GM08714 (cell line): Measurements from ENCODE around the gene MTX1.
"Not testable (repeated sequence)": the region's sequence is repeated elsewhere in the genome, so short reads cannot be mapped to it uniquely, and the experiment has no call there.

Source experiments
- H3K4me3 ChIP-seq: fragments of 200-500 bp; sonication (Bioruptor generic); 2 replicates; pipeline ENCODE4 v1.5.1; 2014; ENCODE audit warnings: mild to moderate bottlenecking, low read length, inconsistent platforms
- ZNF274 ChIP-seq: IDR thresholded peaks from 2 replicates; pipeline ENCODE4 v1.6.1; 2012; ENCODE audit warnings: mild to moderate bottlenecking, low read depth, low read length

The MTX1 gene

DNA sequence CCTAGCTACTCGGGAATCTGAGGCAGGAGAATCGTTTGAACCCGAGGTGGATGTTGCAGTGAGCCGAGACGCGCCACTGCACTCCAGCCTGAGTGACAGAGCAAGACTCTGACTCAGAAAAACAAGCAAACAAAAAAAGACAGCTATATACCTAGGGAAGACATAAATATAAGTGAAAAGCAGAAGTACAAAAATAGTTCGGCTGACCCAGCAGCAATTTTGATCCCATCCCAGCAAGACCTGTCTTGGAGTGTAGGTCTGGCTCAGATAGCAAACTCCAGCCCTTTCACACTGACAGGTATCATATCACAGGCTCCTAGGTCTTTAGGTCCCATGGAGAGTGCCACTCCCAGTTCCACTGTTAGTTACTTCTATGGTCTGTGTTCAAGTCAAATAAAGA is 14.6 kb downstream of the MTX1 start:
- no peak for TF ChIP-seq ZNF274

DNA sequence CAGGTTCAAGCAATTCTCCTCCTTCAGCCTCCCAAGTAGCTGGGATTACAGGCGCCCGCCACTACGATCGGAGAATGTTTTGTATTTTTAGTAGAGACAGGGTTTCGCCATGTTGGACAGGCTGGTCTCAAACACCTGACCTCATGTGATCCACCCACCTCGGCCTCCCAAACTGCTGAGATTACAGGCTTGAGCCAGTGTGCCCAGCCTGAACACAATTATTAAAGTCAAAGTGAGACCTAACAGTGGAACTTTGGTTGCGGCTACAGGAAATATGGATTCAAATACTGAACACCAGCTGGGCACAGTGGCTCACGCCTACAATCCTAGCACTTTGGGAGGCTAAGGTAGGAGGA is 16.9 kb downstream of the MTX1 start:
- H3K4me3 ChIP-seq = not testable (repeated sequence)

More for the DNA sequence above, 14.6 kb downstream of the MTX1 start:
- no peak overlapping the region for H3K4me3 ChIP-seq

DNA sequence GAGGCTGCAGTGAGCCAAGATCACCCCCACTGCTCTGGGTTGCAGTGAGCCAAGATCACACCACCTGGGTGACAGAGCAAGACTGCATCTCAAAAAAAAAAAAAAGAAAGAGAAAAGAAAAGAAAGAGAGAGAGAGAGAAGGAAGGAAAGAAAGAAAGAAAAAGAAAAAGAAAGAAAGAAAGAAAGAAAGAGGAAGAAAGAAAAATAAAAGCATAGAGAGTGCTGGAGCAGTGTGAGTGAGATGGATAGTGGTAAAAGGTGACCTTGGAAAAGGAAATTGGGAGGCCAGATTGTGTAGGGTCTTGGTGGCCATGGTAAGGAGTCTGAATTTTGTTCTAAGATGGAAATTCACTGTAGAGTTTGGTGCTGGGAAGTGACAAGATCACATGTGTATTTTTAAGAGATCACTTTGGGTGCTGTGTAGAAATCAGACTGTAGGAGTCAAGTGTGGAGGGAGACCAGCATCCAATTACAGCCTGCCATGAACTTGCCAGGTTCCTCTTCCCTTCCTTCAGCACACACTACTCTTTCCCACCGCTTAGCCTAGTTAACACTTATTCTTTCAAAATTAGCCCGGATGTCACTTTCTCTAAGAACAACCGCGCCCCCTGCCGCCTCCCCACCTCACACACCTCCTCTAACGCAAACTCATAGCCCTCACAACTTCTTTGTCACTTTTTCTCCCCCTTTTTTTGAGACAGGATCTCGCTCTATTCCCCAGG is 17.9 kb downstream of the MTX1 start:
- peak overlapping the region; percentile 79 for H3K4me3 ChIP-seq
- TF ChIP-seq ZNF274 = no peak

DNA sequence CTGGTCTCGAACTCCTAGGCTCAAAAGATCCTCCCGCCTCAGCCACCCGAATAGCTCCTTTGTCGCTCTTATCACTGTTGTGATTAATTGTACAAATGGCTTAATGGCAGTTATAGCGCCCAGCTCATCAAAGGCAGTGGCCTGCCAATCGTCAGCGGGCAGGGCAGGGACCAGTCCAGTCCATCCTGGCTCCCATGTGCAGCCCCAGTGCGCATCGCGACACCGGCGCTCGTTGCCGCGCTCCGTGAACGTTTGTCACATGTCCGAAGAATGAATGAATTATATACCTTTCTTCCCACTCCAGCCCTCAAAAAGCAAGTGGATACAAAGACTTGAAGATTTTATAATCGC is 18.4 kb downstream of the MTX1 start:
- no peak for TF ChIP-seq ZNF274
- peak overlapping the region; percentile 79 for H3K4me3 ChIP-seq

DNA sequence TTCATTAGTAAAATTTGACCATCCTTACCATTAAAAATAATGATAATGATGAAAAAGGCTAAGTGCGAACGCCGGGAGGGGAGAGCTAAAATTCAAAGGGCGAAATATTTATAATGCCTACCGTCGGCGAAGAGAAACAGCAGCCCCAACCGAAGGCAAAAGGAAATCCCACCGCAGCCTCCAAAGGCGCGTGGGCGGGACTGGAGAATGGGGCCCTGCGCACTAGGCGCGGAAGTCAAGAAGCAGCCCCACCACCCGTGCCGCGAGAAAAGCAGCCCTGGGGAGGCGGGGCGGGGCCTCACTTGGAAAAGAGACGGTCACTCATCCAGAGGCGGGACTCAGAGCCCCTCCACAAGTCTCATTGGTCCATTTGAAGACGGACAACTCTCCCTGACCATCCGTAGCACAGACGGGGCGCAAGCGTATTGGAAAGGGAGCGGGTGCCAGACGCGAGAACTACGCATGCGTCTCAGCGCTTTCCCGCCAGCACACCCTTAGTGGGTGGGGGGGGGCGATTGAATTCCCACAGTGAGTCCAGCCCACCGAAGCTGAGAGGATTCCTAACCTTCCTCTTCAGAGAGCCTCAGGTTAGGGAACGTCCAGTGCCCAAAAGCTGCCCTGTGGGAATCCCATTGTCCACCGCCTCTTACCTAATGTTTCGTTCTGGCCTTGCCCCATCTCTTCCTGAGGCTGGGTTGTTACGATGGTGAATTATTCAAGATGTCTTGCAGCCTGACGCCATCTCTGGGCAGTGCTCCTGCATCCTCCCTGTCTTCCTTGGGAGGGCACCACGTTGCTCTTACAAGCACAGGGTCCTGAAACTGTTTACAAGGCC is 19.0 kb downstream of the MTX1 start:
- no peak for TF ChIP-seq ZNF274
- peak overlapping the region; percentile 79 for H3K4me3 ChIP-seq

DNA sequence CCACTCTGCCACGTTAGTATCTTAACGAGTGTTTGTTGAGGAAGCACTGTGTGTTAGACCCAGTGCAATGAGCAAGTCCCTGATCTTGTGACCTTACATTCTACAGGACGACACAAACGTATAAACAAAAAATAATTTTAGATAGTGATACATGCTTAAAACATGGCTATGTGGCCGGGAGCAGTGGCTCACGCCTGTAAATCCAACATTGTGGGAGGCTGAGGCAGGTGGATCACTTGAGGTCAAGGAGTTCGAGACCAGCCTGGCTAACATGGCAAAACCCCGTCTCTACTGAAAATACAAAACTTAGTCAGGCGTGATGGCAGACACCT is 19.6 kb downstream of the MTX1 start:
- H3K4me3 ChIP-seq = peak overlapping the region; percentile 52; the same call in 1 of the 2 replicates
- TF ChIP-seq ZNF274 = no peak

DNA sequence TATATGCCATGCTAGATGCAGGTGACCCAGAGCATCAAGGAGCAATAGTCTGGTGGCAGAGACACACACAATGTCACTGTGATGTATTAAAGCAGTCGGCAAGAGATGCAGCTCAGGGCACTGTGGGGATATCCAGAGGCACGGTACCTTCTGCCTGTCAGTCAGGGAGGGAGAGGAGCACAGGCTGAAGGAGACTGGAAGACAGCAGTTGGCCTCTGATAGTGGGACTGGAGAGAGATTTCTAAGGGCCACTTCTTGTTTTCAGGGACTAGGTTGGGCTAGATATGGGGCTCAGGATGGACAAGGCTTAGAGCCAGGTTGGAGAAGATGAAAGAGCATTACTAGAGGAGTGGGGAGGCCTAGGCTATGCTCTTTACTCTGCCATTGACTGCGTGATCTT is 22.8 kb downstream of the MTX1 start:
- H3K4me3 ChIP-seq = not testable (repeated sequence)

DNA sequence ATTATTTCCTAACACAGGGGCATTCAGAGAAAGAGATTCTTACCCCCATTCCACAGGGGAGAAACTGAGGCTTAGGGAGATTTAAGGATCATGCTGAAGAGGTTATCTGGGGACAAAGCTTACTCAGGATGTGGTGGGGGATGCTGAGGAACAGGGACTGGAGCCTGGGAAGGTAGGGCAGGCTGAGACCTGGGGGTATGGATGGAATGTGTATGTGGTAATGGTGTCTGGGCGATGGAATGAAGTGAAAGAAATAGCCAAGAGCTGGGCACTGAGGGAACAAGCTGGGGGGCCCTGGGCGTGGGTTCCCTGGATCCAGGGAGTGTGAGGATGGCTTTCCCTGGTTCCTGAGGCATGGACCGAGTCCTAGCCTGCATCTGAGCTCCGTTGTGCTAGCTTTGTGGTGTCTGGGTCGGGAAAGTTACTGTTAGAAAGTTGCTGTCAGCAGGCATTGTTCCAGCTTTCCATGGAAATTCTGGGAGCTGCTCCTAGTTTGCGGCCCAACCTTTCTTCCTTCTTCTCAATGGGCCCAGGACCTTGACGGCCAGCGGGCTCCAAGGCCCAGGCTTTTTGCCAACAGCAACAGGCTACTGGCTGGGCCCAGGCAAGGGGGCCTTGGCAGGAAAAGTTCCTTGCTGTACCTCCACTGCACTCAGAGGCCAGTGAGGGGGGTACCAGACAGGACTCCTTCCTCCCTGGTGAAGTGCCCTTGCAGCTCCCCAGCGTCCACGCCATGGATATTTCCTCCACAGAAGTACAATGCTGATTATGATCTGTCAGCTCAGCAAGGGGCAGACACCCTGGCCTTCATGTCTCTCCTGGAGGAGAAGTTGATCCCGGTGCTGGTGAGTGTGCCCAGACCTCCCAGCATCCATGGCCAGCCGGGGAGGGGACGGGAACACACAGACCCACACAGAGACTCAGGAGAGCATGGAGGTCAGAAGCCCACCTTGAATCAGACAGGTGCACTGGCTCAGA is 23.8 kb downstream of the MTX1 start:
- not testable (repeated sequence) for H3K4me3 ChIP-seq

DNA sequence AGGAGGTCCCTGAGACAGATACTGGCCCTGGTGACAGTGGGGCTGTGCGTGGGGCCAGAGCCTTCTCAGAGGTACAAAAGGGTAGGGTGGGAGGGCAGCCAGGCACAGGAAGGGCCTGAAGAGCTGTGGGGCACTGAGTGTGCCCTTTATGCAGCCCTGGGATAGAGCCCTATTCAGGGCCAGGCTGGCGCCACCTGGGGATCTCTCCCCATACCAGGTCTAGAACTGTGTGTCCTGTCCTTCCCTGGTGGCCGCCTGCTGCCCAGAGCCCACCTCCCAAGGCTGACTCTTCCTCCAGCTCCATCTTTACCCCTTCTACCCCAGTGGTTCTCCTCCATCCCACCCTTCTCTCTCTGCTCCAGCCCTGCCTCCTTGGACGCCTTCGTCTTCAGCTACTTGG is 25.0 kb downstream of the MTX1 start:
- H3K4me3 ChIP-seq = not testable (repeated sequence)

DNA sequence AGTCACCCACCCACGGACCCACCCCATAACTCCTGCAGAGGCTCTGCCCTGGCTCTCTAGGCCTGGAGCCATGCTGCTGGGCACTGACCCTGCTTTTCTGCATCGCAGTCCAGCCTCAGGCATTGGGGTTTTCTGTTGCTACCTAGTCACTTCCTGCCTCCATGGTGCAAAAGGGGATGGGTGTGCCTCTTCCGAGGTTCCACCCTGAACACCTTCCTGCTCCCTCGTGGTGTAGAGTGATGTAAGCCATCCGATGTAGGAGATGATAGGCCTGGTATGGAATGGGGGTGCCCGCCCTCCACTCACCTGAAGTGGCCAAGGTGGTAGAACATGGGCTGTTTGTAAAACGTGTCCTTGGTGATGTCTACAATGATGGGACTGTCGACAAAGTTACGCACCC is 26.9 kb downstream of the MTX1 start:
- H3K4me3 ChIP-seq = not testable (repeated sequence)

DNA sequence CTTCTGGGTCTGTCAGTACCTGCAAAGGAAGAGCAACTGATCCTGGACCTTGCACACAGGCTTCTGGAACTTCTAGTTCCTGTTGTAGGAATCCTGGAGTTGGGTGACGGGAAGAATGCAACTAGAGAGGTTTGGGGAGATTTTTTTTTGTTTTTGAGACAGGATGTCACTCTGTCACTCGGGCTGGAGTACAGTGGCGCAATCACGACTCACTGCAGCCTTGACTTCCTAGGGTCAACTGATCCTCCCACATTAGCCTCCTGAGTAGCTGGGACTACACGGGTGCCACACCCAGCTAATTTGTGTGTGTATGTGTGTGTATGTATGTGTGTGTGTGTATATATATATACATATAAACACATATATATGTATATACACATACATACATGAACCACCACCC is 28.0 kb downstream of the MTX1 start:
- no peak for TF ChIP-seq ZNF274

DNA sequence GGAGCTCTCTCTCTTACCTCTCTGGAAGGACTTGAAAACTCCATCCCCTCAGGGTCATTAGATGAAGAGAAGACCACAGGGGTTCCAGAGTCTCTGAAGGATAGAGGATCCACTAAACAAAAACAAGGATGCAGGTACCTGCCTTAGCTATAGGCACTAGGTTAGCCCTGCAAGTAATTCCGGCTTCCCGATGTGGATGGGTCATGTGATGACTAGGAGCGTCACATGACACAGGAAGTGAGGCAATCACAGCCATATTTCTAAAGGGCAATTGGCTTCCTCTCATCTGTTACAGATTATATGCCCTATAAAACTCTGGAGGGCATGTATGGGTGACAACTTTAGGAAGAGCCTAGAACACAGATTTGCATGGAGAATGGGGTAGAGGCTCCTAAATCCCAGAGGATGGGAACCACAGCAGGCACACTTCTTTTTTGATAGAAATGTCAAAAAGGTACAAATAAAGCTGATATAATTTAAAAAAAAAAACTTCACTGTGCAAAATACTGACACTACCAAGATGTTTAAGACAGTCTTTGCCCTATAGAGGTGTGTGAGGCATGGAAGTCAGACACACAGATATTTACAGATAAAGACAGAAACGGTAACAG is 32.7 kb downstream of the MTX1 start:
- H3K4me3 ChIP-seq = peak overlapping the region; percentile 76; the same call in 1 of the 2 replicates
- TF ChIP-seq ZNF274 = no peak

More for the DNA sequence above, 28.0 kb downstream of the MTX1 start:
- no peak overlapping the region for H3K4me3 ChIP-seq

DNA sequence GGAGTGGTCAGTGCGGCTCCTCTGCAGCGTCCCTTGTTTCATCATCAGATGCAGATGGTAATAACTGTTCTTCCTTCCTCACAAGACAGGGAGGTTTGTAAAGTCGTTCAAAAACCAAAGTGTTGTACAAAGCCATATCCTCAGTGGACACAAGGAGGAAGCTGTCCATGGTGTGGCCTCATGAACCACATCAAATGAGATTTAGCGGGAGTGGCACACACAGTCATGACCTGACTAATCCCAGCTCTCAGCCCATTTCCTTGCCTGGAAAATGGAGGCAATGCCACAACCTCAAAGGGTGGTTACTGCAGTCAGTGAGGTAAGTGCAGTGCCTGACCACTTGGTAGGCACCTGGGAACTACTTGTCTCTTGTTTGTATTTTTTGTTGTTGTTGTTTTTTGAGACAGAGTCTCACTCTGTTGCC is 33.4 kb downstream of the MTX1 start:
- no peak overlapping the region for H3K4me3 ChIP-seq
- no peak for TF ChIP-seq ZNF274

DNA sequence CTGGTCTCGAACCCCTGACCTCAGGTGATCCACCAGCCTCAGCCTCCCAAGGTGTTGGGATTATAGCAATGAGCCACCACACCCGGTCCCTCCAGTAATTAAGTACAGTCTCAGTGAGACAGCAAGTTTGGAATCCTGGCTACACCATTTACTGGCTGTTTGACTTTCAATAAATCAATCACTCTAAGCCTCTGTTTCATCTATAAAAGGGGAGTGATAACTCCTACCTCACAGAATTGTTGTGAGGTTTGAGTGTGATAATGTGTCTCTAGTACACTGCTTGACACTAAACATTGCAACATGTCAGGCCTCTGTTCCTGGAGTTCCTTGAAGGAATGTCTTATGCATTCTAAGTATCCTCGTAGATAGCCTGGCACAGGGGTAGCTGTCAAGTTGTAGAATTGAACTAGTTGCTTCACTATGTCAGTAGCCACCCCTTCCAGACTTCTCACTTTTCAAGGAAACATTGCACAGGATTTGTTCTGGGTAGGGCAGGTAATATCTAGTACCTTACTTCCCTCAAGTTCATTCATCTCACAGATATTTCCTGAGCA is 34.4 kb downstream of the MTX1 start:
- peak overlapping the region; percentile 79; the same call in 1 of the 2 replicates for H3K4me3 ChIP-seq

More for the DNA sequence above, 34.4 kb downstream of the MTX1 start:
- no peak for TF ChIP-seq ZNF274
